PFSK-1 (cell line): ENCODE data around the gene CIP2A.

ENCODE experiments used
- FOXP2 ChIP-seq: optimal IDR thresholded peaks from 2 replicates; pipeline ENCODE3; 2011; ENCODE audit warnings: borderline replicate concordance, control low read depth, inconsistent platforms; ENCODE audit not compliant: insufficient read depth; ENCODE audit errors: extremely low read length, extremely low read depth
- POLR2AphosphoS5 ChIP-seq: IDR thresholded peaks from 2 replicates; pipeline ENCODE4 v1.6.1; 2012; ENCODE audit warnings: low read depth, mild to moderate bottlenecking, control low read depth, low read length, moderate library complexity
- REST ChIP-seq, 2 experiments: IDR thresholded peaks; 2 replicates each; pipeline versions ENCODE4 v1.6.1 to v1.8.0; 2011 to 2012; ENCODE audit warnings: low read depth in 2 of 2, low read length in 2 of 2, control low read depth in 1 of 2, inconsistent platforms in 1 of 2, mild to moderate bottlenecking in 1 of 2, moderate library complexity in 1 of 2; ENCODE audit not compliant: insufficient read depth in 1 of 2

DNA sequence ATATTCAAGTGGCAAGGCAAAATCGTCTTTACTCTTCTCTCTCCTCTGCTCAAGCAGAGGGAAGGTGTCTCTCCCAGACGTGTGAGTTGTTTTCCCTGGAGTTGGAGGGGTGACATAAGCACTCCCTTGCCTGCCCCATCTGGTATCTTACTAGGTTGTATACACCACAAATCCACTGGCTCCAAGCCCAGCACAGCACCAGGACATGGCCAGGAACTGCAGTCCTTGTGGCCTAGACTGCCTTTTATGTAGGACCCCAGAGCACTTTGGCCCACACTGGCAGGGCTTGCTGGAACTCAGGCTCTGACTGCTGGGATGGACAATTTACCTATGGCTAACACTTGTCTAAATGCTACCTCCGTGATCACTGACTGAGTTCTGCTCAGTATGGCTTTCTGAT is 34.3 kb upstream of the CIP2A start:
- TF ChIP-seq FOXP2 (no peak), POLR2AphosphoS5 (no peak), REST (IDR thresholded peaks at IDR 0.05; ENCODE audit: insufficient read depth in 1 of 2, low read depth in 2 of 2, low read length in 2 of 2) (no peak)
